Nephron (organoid): ENCODE results near the gene UBL3.

Source experiments
- H3K27ac Mint-ChIP-seq, 3 experiments: 2 replicates each; pipeline ENCODE4 v1.8.0; 2020; ENCODE audit warnings: mixed read lengths in 3 of 3, mild to moderate bottlenecking in 2 of 3, moderate library complexity in 1 of 3
- H3K27me3 Mint-ChIP-seq: 2 replicates; pipeline ENCODE4 v1.8.0; 2021; ENCODE audit warnings: low read depth, mild to moderate bottlenecking, moderate library complexity, mixed read lengths
- H3K36me3 Mint-ChIP-seq: 2 replicates; pipeline ENCODE4 v1.8.0; 2020; ENCODE audit warnings: low read depth, mixed read lengths
- H3K4me1 Mint-ChIP-seq: 2 replicates; pipeline ENCODE4 v1.8.0; 2020; ENCODE audit warnings: mixed read lengths
- H3K4me3 Mint-ChIP-seq, 3 experiments: 2 replicates each; pipeline ENCODE4 v1.8.0; 2020; ENCODE audit warnings: mild to moderate bottlenecking in 3 of 3, mixed read lengths in 3 of 3, moderate library complexity in 2 of 3
- H3K9me3 Mint-ChIP-seq: 2 replicates; pipeline ENCODE4 v1.8.0; 2020; ENCODE audit warnings: mixed read lengths
- CTCF ChIP-seq, 3 experiments: fragments of 200-600 bp; sonication (generic); IDR thresholded peaks; one replicate each; pipeline ENCODE4 v1.5.0; 2021; ENCODE audit warnings: antibody characterized with exemption in 3 of 3; ENCODE audit not compliant: unreplicated experiment in 3 of 3

The UBL3 gene

GRCh38 chr13:29887686-29888085 is 37.3 kb upstream of the UBL3 start:
- H3K4me1 Mint-ChIP-seq = peaks cover 35% of the 10 kb centered on the region
- no peaks in the 10 kb centered on the region for H3K9me3 Mint-ChIP-seq
- H3K36me3 Mint-ChIP-seq = no peaks in the 10 kb centered on the region
- H3K27ac Mint-ChIP-seq = peak overlapping the region in 1 of 3 experiments; percentile 13
- H3K4me3 Mint-ChIP-seq = no peak overlapping the region
- peaks cover 8% of the 10 kb centered on the region for H3K27me3 Mint-ChIP-seq
- no peak for TF ChIP-seq CTCF (IDR thresholded peaks at IDR 0.05; ENCODE audit: unreplicated experiment in 3 of 3)

GRCh38 chr13:29887030-29887557 is 36.7 kb upstream of the UBL3 start:
- no peak for TF ChIP-seq CTCF (IDR thresholded peaks at IDR 0.05; ENCODE audit: unreplicated experiment in 3 of 3)
- peaks cover 35% of the 10 kb centered on the region for H3K4me1 Mint-ChIP-seq
- no peaks in the 10 kb centered on the region for H3K36me3 Mint-ChIP-seq
- no peaks in the 10 kb centered on the region for H3K9me3 Mint-ChIP-seq
- H3K27ac Mint-ChIP-seq = no peak overlapping the region
- H3K27me3 Mint-ChIP-seq = peaks cover 8% of the 10 kb centered on the region
- H3K4me3 Mint-ChIP-seq = no peak overlapping the region

GRCh38 chr13:29886446-29886845 is 36.0 kb upstream of the UBL3 start:
- Mint-ChIP-seq H3K36me3 (no peaks in the 10 kb centered on the region), H3K27me3 (peaks cover 8% of the 10 kb centered on the region), H3K9me3 (no peaks in the 10 kb centered on the region), H3K4me3 (no peak overlapping the region), H3K27ac (no peak overlapping the region), H3K4me1 (peaks cover 35% of the 10 kb centered on the region)
- TF ChIP-seq CTCF (IDR thresholded peaks at IDR 0.05; ENCODE audit: unreplicated experiment in 3 of 3) = no peak

- Mint-ChIP-seq H3K9me3 (no peaks in the 10 kb centered on the region), H3K36me3 (no peaks in the 10 kb centered on the region), H3K27ac (no peak overlapping the region), H3K4me1 (peaks cover 35% of the 10 kb centered on the region), H3K27me3 (peaks cover 8% of the 10 kb centered on the region), H3K4me3 (no peak overlapping the region)
- TF ChIP-seq CTCF (IDR thresholded peaks at IDR 0.05; ENCODE audit: unreplicated experiment in 3 of 3) = no peak
These were observed 35.6 kb upstream of the UBL3 start for GRCh38 chr13:29885989-29886388.

- no peaks in the 10 kb centered on the region for H3K9me3 Mint-ChIP-seq
- peaks cover 35% of the 10 kb centered on the region for H3K4me1 Mint-ChIP-seq
- H3K27me3 Mint-ChIP-seq = peaks cover 4% of the 10 kb centered on the region
- H3K36me3 Mint-ChIP-seq = no peaks in the 10 kb centered on the region
- H3K4me3 Mint-ChIP-seq = no peak overlapping the region
- no peak for TF ChIP-seq CTCF (IDR thresholded peaks at IDR 0.05; ENCODE audit: unreplicated experiment in 3 of 3)
- no peak overlapping the region for H3K27ac Mint-ChIP-seq
These were observed 34.4 kb upstream of the UBL3 start for GRCh38 chr13:29884671-29885430.
